Esophagus mucosa (tissue), 1 donor: Measurements from ENCODE around the gene KRTAP5-1. TPM values are rescaled to one million over a fixed set of nuclear protein-coding genes. Genes with fewer than 3 reads are reported as not detected.
A peak's percentile ranks its signal among the peaks of the same experiment; 100 is the strongest.
"Not testable (repeated sequence)": the region's sequence is repeated elsewhere in the genome, so short reads cannot be mapped to it uniquely, and the experiment has no call there.

Experiments
- ATAC-seq: fragments of 200-7000 bp; cut with Tn5 transposase; one replicate; pipeline ENCODE4 v1.9.1; 2020
- total RNA-seq: library from RNA; stranded (reverse); gene quantifications from one replicate; pipeline ENCODE4 v1.2.4, GENCODE V29; 2023
- donor health status: DM: yes; HTN: yes; CAD: no.

KRTAP5-1 gene, protein sequence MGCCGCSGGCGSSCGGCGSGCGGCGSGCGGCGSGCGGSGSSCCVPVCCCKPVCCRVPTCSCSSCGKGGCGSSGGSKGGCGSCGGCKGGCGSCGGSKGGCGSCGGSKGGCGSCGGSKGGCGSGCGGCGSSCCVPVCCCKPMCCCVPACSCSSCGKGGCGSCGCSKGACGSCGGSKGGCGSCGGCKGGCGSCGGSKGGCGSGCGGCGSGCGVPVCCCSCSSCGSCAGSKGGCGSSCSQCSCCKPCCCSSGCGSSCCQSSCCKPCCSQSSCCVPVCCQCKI
- total RNA-seq, result not detected

DNA sequence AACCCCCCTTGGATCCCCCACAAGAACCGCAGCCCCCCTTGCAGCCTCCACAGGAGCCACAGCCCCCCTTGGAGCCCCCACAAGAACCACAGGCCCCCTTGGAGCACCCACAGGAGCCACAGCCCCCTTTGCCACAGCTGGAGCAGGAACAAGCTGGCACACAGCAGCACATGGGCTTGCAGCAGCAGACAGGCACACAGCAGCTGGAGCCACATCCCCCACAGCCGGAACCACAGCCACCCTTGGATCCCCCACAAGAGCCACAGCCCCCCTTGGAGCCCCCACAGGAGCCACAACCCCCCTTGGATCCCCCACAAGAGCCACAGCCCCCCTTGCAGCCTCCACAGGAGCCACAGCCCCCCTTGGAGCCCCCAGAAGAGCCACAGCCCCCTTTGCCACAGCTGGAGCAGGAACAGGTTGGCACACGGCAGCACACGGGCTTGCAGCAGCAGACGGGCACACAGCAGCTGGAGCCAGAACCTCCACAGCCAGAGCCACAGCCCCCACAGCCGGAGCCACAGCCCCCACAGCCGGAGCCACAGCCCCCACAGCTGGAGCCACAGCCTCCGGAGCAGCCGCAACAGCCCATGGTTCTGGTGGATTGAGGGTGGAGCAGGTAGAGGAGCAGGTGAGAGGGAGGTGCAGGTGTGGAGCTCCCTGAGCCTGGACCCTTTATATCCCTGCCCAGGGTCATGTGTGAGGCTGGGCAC lies at the start of gene KRTAP5-1:
Gene KRTAP5-1, minus strand, starts transcription at position 623 of the 710 bp plus-strand sequence. Its CDS starts 34 bp downstream, at position 589.
- not testable (repeated sequence) for ATAC-seq

DNA sequence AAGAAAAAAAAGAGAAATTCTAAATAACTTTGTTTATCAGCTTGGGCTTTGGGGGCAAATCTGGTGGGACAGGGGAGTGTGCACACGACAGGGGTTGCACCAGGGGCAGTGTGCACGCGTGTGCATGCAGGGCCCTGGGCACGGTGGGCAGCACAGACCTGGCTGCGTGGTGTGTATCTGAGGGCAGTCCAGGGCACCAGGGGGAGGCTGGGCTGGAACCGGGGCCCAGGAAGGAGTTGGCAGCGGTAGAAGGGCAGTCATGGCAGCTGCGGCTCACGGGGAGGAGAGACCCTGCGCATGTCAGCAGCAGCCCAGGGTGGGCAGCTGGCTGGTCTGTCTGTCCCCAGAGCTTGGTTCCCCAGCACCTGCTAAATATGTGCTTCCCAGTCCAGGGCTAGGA lies 48.8 kb upstream of the KRTAP5-1 start:
- ATAC-seq, result no peak

DNA sequence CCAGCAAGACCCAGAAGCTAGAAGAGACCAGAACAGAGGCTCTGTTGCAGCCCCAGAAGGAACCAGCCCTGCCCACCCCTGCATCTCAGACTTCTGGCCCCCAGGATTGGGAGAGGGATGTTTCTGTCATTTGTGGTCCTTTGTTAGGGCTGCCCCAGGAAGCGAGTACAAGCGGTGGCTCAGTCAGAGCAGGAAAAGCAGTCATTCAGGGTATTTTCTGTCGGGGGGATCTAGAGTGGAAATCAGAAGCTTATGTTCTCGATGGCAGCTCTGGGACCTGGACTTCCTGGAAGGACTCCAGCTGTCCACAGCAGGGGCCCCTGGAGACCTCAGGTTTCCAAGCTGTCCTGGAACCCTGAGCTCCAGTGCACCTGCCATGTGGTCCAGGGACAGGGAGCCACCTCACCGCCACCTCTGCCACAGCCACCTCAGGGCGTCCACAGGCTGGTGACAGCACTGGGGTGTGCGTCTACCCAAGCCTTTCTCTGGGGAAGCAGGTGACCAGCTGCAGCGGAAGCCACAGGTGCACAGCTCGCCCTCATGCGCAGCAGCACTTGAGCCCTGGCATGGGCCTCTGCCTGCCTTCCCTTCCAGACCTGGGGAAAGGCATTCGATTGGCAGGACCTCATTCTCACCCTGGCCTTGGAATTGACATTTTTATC lies 47.1 kb upstream of the KRTAP5-1 start:
- ATAC-seq, result no peak

DNA sequence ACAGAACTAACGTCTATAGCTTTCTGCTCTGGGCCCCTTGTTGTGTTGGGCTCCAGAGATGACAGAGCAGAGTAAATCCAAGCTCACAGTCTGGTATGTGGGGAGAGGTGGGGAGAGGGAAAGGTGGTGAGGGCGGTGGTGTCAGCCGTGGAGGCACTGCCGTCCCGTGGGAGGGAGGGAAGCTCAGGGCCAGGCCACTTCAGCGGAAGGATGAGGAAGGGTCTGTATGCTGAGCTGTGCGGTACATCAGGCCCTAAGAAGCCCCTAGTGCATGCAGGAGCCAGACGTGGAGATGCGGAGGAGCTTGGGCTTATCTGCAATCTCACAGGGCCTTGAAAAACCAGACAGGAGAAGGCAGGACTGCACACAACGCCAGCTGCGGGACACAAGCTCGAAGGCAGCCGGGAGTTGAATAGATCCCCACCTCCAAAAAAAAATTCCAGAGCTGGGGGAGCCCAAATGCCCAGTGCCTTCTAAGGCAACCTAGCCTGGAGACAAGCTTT lies 46.0 kb upstream of the KRTAP5-1 start:
- ATAC-seq, result no peak

DNA sequence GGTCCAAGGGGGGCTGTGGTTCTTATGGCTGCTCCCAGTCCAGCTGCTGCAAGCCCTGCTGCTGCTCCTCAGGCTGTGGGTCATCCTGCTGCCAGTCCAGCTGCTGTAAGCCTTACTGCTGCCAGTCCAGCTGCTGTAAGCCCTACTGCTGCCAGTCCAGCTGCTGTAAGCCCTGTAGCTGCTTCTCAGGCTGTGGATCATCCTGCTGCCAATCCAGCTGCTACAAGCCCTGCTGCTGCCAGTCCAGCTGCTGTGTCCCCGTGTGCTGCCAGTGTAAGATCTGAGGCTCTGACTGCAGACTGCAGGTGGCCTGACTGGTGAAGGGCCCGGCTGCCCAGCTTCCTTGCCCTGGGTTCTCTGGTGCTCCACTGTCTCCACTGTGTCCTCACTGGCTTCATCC lies 45.2 kb upstream of the KRTAP5-1 start:
- ATAC-seq, result no peak

DNA sequence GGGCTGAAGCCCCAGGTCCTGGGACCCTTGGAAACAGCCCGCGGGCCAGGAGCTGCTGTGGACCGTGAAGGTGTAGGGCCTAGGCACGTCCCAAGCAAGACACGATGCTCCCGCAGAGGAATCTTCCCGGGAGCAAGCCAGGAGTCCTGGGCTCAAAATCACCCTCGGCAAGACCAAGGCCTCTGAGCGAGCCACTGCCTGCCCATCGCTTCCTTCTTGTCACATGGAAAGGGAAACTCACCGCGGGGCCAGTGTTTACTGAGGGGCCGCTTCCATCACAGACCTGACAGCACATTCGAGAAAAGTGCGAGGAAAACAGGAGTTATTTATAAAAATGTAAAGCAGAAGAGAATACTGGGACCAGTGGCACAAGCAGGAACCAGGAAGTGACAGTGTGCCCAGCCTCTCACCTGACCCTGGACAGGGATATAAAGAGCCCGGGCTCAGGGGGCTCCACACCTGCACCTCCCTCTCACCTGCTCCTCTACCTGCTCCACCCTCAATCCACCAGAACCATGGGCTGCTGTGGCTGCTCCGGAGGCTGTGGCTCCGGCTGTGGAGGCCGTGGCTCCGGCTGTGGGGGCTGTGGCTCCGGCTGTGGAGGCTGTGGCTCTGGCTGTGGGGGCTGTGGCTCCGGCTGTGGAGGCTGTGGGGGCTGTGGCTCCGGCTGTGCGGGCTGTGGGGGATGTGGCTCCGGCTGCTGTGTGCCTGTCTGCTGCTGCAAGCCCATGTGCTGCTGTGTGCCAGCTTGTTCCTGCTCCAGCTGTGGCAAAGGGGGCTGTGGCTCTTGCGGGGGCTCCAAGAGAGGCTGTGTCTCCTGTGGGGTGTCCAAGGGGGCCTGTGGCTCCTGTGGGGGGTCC lies 44.5 kb upstream of the KRTAP5-1 start, which contains the start of gene KRTAP5-5:
Gene KRTAP5-5, plus strand, starts transcription at position 450 of the 860 bp plus-strand sequence. Its CDS starts 66 bp downstream, at position 516.
- ATAC-seq, result no peak

DNA sequence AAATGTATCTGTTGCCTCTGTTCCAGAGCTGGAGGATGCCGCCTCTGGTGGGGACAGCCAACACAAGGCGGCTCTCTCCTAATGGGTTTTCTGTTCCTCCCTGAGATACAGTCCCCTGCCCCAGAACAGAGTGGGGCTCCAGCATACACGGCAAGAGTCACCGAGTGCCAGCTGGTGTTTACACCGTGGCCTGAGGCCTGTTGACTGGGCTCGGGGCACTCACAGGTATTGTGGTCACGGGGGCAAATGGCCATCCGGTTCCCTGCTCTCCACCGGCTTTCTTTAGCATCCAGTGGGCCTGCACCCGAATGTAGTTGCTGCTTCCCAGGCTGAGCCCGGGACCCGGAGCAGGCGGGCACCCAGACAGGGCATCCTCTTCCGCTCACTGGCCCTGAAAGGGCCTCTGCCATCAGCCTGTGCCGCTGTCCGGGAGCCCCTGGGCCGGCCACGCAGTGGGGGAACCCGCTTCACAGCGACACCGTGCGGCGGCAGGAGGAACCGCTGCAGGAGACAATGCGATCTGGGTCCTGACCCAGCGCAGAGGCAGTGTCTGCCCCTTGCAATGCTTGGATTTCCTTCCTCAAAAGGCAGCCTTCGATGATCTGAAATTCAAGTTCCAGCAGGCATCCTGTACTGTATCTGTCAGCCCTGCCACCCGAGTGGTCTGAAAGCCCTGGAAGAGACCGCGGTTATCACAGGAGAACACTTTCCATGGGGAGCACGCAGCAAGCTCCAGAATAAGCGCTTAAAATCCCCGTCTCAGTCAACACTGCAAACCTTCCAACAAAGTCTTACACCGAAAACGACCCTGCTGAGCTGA lies 43.6 kb upstream of the KRTAP5-1 start:
- ATAC-seq, result peak; percentile 78

DNA sequence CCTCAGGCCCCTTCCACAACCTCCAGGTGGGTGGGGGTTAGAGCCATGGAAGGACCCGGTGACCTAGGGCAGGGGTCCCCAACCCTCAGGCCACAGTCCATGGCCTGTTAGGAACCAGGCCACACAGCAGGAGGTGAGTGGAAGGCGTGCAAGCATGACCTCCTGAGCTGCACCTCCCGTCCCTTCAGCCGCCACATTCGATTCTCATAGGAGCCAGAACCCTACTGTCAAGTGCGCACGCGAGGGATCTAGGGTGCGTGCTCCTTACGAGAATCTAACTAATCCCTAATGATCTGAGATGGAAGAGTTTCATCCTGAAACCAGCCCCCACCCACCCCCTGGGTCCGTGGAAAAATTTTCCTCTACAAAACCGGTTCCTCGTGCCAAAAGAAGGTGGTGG lies 40.5 kb upstream of the KRTAP5-1 start:
- no peak for ATAC-seq

DNA sequence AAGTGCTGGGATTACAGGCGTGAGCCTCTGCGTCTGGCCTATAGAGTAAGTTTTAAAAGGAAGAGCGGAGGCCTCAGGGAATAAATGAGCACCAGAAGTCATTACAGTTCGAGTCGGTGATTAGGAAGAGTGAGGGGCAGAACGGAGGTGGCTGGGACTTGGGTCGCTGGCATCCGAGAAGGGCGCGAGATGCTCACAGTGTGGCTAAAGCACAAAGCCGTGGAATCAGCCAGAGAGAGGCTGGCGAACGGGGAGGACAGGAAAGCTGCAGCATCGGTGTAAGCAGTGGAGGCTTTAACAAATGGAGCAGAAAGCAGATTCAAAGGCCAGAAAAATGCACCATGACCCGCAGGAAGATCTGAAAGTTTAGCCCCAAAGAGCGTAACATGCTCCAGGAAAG lies 39.5 kb upstream of the KRTAP5-1 start:
- ATAC-seq, result no peak

DNA sequence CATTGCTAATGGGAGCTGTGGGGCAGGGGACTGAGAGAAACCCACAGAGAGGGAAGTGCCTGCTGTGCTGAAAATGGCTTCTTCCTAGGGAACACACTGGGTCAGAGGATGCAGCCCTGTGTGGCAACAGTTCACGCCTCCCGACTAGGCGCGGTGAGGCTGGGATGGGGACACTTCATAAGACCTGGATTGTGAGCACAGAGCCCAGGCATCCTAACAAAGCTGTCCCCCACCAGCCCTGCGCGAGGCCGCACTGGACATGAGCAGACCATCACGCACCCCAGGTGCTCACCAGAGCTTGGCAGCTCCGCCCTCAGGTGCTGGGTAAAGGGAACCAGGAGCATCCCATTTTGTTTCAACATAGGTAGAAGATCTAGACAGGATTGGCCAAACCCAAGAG lies 38.6 kb upstream of the KRTAP5-1 start:
- no peak for ATAC-seq

DNA sequence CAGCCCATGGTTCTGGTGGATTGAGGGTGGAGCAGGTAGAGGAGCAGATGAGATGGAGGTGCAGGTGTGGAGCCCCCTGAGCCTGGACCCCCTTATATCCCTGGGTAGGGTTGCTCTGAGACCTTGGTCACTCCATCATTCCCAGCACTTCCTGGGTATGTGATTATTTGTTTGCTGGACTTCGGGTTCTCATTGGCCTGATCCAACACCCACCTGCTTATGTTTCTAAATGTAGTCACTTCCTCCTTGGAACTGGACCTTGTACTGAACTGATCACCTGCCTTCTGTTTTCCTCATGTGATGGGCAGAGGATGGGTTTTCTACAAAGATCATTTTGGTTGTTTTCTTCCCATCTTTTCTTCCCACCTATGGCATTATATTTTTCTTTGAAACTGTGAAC lies 37.0 kb upstream of the KRTAP5-1 start, which contains the start of gene KRTAP5-4:
Gene KRTAP5-4, minus strand, starts transcription at position 53 of the 400 bp plus-strand sequence. Its CDS starts 45 bp downstream, at position 8.
- no peak for ATAC-seq

DNA sequence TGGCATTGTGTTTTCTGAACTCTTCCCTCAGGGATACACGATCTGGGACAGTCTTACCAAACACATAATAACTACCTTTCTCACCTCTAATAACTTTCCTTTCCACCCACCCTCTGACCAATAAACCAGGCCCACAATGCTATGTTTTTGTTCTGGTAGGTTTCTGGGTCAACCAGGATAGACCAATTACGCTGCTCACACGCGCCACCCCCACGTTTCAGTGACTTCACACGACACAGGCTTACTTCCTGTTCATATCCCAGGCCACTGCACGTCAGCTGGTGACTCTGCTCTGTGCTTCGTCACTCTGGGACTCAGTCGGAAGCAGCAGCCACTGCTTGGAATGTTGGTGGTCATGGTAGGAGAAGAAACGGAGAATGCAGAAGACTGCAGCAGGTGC lies 34.4 kb upstream of the KRTAP5-1 start:
- peak; percentile 47 for ATAC-seq

DNA sequence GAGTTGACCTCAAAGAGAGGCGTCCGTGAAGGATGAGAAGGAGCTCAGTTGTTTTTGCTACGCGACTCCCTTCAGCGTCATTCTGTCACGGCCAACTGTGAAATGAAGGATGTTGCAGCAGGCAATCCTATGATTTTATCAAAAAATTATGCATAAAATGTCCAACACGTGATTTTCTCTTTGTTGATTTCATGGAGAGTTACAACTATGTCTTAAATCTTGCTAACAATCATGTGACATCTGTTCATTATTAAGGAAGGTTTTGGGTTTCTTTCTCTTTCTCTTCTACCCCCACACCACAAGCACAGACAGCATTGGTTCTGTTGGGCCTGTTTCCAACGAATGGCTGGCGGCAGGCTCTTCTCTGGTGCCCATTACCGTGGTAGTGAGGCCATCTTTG lies 33.1 kb upstream of the KRTAP5-1 start:
- no peak for ATAC-seq

DNA sequence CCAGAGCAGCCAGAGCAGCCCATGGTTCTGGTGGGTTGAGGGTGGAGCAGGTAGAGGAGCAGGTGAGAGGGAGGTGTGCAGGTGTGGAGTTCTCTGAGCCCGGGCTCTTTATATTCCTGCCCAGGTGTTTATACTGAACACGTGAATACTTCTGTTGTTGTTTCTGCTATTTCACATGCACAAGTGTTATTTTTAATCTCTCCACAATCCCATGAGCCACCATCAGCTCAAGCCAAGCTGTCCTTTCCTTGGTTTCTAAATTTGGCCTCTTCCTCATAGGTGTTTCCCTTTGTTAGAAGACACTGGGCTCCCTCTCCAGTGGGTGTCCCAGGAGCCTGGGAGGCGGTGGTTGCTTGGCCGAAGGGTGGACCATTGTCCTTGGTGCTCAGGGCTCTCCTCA lies 23.3 kb upstream of the KRTAP5-1 start, which contains the start of gene KRTAP5-3:
Gene KRTAP5-3, minus strand, starts transcription at position 101 of the 400 bp plus-strand sequence. Its CDS starts 78 bp downstream, at position 23.
- no peak for ATAC-seq

DNA sequence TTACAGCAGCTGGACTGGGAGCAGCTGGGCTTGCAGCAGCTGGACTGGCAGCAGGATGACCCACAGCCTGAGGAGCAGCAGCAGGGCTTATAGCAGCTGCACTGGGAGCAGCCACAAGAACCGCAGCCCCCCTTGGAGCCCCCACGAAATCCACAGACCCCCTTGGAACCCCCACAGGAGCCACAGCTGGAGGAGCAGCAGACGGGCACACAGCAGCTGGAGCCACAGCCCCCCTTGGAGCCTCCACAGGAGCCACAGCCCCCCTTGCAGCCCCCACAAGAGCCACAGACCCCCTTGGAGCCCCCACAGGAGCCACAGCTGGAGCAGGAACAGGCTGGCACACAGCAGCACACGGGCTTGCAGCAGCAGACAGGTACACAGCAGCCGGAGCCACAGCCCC lies 22.8 kb upstream of the KRTAP5-1 start:
- not testable (repeated sequence) for ATAC-seq

DNA sequence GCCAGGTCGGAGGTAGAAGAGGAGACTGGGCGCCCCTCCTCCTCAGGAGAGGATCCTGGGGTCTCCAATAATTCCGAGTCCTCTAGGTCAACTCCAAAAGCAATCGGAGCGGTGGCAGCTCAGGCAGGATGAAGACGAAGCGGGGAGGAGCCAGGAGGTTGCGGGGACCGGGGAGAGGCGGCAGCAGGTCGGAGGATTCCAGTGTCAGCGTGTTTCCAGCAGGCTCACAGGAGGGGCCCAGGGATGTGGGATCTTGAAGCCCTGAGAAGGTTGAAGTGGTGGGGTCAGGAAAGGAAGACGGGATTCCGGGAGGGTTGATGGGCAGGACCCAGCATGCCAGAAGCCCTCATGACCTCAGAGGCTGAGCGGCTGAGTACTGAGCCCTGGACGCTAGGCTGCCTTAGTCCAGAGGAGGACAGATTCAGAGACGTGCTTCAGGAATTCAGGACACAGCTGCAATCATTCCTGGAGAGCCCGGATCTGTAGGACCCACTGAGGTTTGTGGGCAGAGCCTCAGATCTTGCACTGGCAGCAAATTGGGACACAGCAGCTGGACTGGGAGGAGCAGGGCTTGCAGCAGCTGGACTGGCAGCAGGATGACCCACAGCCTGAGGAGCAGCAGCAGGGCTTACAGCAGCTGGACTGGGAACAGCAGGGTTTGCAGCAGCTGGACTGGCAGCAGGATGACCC lies 22.2 kb upstream of the KRTAP5-1 start:
- ATAC-seq, result not testable (repeated sequence)

DNA sequence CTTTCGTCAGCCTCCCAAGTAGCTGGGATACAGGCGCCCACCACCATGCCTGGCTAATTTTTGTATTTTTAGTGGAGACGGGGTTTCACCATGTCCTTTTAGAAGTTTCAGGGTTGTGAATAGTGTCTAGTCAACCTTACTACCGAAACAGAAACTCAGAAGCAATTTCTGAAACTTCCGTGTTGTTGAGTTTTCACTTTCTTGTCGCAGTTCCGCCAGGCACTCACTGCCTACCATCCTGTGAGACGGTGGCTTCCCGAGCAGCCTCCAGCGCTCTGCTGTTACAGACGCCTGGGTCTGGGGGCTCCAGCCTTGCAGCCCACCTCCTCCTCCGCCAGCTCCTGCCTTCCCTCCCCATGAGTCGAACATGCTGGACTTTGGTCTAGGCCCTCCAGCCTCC lies 20.8 kb upstream of the KRTAP5-1 start:
- ATAC-seq, result not testable (repeated sequence)

DNA sequence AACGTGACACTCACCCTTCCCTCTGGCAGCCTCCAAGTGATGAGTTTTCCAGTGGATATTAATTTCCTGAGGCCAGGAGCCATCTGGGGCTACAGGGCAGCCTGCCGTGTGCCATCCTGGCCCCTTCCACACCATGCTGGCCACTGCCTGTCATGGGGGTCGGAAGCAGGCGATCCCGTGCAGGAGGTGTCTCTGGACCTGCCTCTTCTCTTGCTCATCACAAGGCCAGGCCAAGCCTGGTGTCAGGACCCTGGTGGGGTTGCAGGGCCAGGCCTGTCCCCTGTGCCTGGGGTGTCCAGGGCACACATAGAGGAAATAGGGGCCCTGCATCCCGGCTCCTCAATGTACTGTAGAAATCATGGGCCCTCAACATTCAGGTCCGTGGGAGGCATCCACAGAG lies 19.6 kb upstream of the KRTAP5-1 start:
- ATAC-seq, result no peak

DNA sequence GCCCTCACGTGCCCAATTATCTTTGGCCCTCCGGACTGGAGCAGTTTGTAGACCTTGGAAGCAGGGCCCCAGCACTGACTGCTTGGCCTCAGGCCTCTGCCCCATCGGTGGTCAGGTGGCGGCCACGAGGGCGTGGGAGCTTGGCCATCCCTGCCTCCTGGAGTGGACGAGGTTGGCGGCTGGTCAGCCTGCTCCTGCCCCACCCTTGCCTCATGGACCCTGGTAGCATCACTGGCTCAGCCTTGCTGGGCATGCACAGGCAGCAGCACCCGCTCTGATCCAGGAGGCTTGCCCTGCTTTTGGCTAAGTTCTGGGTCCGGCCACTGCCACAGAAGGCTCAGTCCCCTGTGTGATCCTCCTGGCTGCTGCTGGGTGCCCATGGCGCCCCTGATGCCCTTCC lies 19.1 kb upstream of the KRTAP5-1 start:
- no peak for ATAC-seq

DNA sequence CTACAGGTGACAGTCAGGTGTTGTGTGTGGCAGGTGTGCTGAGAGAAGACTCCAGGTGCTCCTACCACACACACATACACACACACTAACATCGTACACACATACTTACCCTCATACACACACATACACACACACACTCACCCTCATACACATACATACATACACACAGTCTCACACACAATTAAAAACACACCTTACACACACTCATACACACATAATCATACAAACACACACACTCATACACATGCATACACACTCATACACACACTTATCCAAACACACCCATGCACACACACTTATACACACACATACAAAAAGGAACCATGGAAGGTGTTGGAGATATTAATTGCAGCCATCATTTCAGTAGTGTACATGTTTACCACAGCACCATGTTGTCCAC lies 18.5 kb upstream of the KRTAP5-1 start:
- no peak for ATAC-seq

DNA sequence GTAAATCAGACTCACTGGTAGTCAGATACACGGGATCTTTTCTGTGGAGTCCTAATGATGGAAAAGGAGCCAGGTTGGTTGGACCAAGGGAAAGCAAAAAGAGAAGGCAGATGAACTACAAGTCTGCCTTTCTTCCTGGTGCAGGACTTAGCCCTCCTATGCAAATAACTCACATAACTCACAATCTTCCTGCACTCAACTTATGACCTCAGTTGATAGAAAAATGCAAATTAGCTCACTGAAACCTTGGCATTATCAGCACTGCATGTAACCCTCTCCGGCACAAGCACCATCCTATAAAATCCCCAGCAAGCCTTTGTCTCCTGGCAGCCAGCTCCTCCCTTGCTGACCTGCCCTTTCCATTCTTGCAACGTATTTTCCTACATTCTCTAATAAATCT lies 16.6 kb upstream of the KRTAP5-1 start:
- not testable (repeated sequence) for ATAC-seq
